Smooth muscle cell (in vitro differentiated cells): ENCODE results near the gene SLC6A7. TPM values are rescaled to one million over a fixed set of nuclear protein-coding genes. Genes with fewer than 3 reads are reported as not detected.
A peak's percentile ranks its signal among the peaks of the same experiment; 100 is the strongest.

ENCODE experiments used
- DNase-seq: peaks from one replicate; lab custom pipeline; 2025; ENCODE audit not compliant: unreplicated experiment; lab: John Stamatoyannopoulos, UW
- H2AFZ ChIP-seq: fragments of 200-600 bp; sonication (generic); 2 replicates; pipeline ENCODE4 v1.6.0; 2016; ENCODE audit warnings: antibody characterized with exemption, low read depth, mild to moderate bottlenecking
- H3F3A ChIP-seq: fragments of 200-600 bp; sonication (generic); 2 replicates; pipeline ENCODE4 v1.6.0; 2017; ENCODE audit warnings: antibody characterized with exemption, low read depth
- H3K27ac ChIP-seq: fragments of 200-600 bp; sonication (generic); 2 replicates; pipeline ENCODE4 v1.5.1; 2016; ENCODE audit warnings: low read depth, mild to moderate bottlenecking
- H3K27me3 ChIP-seq: fragments of 200-600 bp; sonication (generic); 2 replicates; pipeline ENCODE4 v1.6.1; 2016; ENCODE audit warnings: low read depth, mild to moderate bottlenecking
- H3K36me3 ChIP-seq: fragments of 200-600 bp; sonication (generic); 2 replicates; pipeline ENCODE4 v1.5.1; 2016; ENCODE audit warnings: low read depth
- H3K4me1 ChIP-seq: fragments of 200-600 bp; sonication (generic); 2 replicates; pipeline ENCODE4 v1.5.1; 2016; ENCODE audit warnings: low read depth
- H3K4me2 ChIP-seq: fragments of 200-600 bp; sonication (generic); 2 replicates; pipeline ENCODE4 v1.6.0; 2016; ENCODE audit warnings: mild to moderate bottlenecking
- H3K4me3 ChIP-seq: fragments of 200-600 bp; sonication (generic); 2 replicates; pipeline ENCODE4 v1.5.1; 2016; ENCODE audit warnings: mild to moderate bottlenecking
- H3K79me2 ChIP-seq: fragments of 200-600 bp; sonication (generic); 2 replicates; pipeline ENCODE4 v1.6.0; 2016; ENCODE audit warnings: low read depth, mild to moderate bottlenecking
- H3K9ac ChIP-seq: fragments of 200-600 bp; sonication (generic); 2 replicates; pipeline ENCODE4 v1.6.0; 2016; ENCODE audit warnings: low read depth
- H3K9me3 ChIP-seq: fragments of 200-600 bp; sonication (generic); replicated peaks from 2 replicates; pipeline ENCODE4 v1.5.1; 2016; ENCODE audit warnings: low read depth
- H4K20me1 ChIP-seq: fragments of 200-600 bp; sonication (generic); 2 replicates; pipeline ENCODE4 v1.6.0; 2016; ENCODE audit warnings: low read depth
- CTCF ChIP-seq: fragments of 200-600 bp; sonication (generic); IDR thresholded peaks from 2 replicates; pipeline ENCODE4 v1.5.1; 2017; ENCODE audit warnings: borderline replicate concordance, mild to moderate bottlenecking, antibody characterized with exemption; ENCODE audit not compliant: insufficient read depth, poor library complexity, severe bottlenecking
- WGBS: methylation state at CpG from one replicate; pipeline ENCODE4 v1.1.7; 2016; ENCODE audit warnings: low lambda C conversion rate; 5-methylcytosine and 5-hydroxymethylcytosine counted together
- polyA plus RNA-seq: library from polyadenylated mRNA; unstranded; fragments of >200 nt; fragmentation: Nextera tagmentation; extraction: Ambion mirVana; gene quantifications from 2 replicates; pipeline ENCODE4 v1.2.1, GENCODE V29; 2016
- total RNA-seq: library from RNA; depleted of rRNA; stranded (reverse); fragments of >200 nt; gene quantifications from 2 replicates; pipeline ENCODE4 v1.2.3, GENCODE V29; 2014

SLC6A7 gene
- total and polyA plus RNA-seq, 2 experiments from 2014 or later = 0.10 TPM; not detected in 1

GRCh38 chr5:150174285-150174684 is 15.6 kb upstream of the SLC6A7 start:
- no peak overlapping the region for H3K9ac ChIP-seq
- H3K9me3 ChIP-seq = no peaks in the 10 kb centered on the region
- no peaks in the 10 kb centered on the region for H3F3A ChIP-seq
- H3K4me3 ChIP-seq = no peak overlapping the region
- no peaks in the 10 kb centered on the region for H3K79me2 ChIP-seq
- no peak for TF ChIP-seq CTCF
- no peak for DNase-seq
- no peak overlapping the region for H3K27ac ChIP-seq
- H2AFZ ChIP-seq = no peak overlapping the region
- H3K4me2 ChIP-seq = no peak overlapping the region
- H3K4me1 ChIP-seq = no peaks in the 10 kb centered on the region
- 83% methylated on average over 6 of the region's 6 CpGs for WGBS
- H4K20me1 ChIP-seq = no peaks in the 10 kb centered on the region
- H3K36me3 ChIP-seq = no peaks in the 10 kb centered on the region
- H3K27me3 ChIP-seq = peaks cover 7% of the 10 kb centered on the region

- no peak for DNase-seq
- no peak overlapping the region for H3K27ac ChIP-seq
- no peak overlapping the region for H2AFZ ChIP-seq
- no peaks in the 10 kb centered on the region for H3K4me1 ChIP-seq
- H4K20me1 ChIP-seq = no peaks in the 10 kb centered on the region
- H3K4me2 ChIP-seq = no peak overlapping the region
- no peak for TF ChIP-seq CTCF
- no peaks in the 10 kb centered on the region for H3K36me3 ChIP-seq
- H3K79me2 ChIP-seq = no peaks in the 10 kb centered on the region
- H3K9ac ChIP-seq = no peak overlapping the region
- H3K27me3 ChIP-seq = no peaks in the 10 kb centered on the region
- 85% methylated on average over 1 of the region's 1 CpG for WGBS
- H3F3A ChIP-seq = no peaks in the 10 kb centered on the region
- H3K4me3 ChIP-seq = no peak overlapping the region
- no peaks in the 10 kb centered on the region for H3K9me3 ChIP-seq
Measured at GRCh38 chr5:150175076-150175475, 14.8 kb upstream of the SLC6A7 start.

GRCh38 chr5:150175536-150175935 is 14.3 kb upstream of the SLC6A7 start:
- no peaks in the 10 kb centered on the region for H3K79me2 ChIP-seq
- 62% methylated on average over 5 of the region's 5 CpGs for WGBS
- no peak overlapping the region for H2AFZ ChIP-seq
- H4K20me1 ChIP-seq = no peaks in the 10 kb centered on the region
- H3K27me3 ChIP-seq = no peaks in the 10 kb centered on the region
- no peaks in the 10 kb centered on the region for H3K36me3 ChIP-seq
- no peak overlapping the region for H3K4me2 ChIP-seq
- H3K9ac ChIP-seq = no peak overlapping the region
- H3K4me3 ChIP-seq = no peak overlapping the region
- H3F3A ChIP-seq = no peaks in the 10 kb centered on the region
- H3K4me1 ChIP-seq = no peaks in the 10 kb centered on the region
- no peaks in the 10 kb centered on the region for H3K9me3 ChIP-seq
- no peak for DNase-seq
- no peak overlapping the region for H3K27ac ChIP-seq
- TF ChIP-seq CTCF = peak; percentile 40

GRCh38 chr5:150176745-150177477 is 13.0 kb upstream of the SLC6A7 start:
- DNase-seq = no peak
- Histone ChIP-seq H3K4me1 (no peaks in the 10 kb centered on the region), H3K27ac (no peak overlapping the region), H3K9me3 (no peaks in the 10 kb centered on the region), H4K20me1 (no peaks in the 10 kb centered on the region), H3K79me2 (no peaks in the 10 kb centered on the region), H3K36me3 (no peaks in the 10 kb centered on the region), H2AFZ (no peak overlapping the region), H3F3A (no peaks in the 10 kb centered on the region), H3K27me3 (no peaks in the 10 kb centered on the region), H3K4me3 (no peak overlapping the region), H3K9ac (no peak overlapping the region), H3K4me2 (no peak overlapping the region)
- no peak for TF ChIP-seq CTCF
- WGBS = 79% methylated on average over 8 of the region's 8 CpGs
